ENCODE results near the gene NR3C1.
A peak's percentile ranks its signal among the peaks of the same experiment; 100 is the strongest.

Gene NR3C1

GRCh38 chr5:143426437-143426991 is 23.0 kb upstream of the NR3C1 start:
- no peak for DNase-seq (ENCODE audit: low spot score)

- DNase-seq (ENCODE audit: low spot score): no peak
Observed at GRCh38 chr5:143425835-143426234, 22.3 kb upstream of the NR3C1 start.

- DNase-seq (ENCODE audit: low spot score): no peak
Observed at GRCh38 chr5:143418140-143418866, 14.8 kb upstream of the NR3C1 start.

DNA sequence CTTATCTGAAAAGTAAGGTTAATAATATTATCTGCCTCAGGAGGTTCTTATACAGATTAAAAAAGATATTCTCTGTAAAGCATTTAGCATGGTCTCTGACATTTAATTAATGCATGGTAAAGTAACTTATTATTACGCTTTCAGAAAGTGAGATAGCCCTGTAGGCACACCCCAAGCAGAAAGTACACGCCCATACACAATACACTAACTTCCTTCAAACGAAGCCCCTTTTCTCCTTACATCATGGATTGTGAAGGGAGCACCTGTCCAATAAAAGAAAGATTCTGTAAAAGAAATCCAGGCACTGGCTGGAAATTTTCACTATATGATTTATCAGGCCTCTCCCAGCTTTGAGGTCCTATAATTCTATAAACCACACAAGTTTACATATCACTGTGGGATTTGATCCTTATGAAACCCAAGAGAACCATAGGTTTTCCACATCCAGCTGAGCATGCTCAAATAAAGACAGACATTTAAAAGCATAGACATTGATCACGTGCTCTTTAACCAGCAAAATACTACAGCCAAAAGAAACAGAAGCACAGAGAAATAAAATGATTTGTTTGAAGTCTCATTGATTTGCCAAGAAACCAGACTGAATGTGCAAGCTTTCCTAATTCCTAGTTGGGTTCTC is 14.1 kb upstream of the NR3C1 start:
- no peak for DNase-seq (ENCODE audit: low spot score)

DNA sequence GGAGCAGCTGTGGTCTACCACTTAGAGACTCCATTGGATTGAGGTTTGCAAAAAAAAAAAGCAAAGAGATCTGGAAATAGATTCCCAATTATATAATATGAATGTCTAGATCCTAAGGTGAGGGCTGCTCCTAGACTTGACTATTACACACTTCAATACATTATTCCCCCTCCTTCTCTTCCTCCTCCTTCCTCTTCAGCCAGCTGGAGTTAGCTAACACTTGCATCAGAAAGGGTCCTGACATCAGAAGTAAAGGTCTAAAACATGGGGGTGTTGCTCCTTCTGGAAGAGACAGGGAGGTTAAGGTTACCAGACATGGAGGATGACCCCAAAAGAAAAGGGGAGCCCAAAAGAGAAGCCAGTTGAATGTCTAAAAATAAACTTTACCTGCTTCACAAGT is 12.9 kb upstream of the NR3C1 start:
- no peak for DNase-seq (ENCODE audit: low spot score)

DNA sequence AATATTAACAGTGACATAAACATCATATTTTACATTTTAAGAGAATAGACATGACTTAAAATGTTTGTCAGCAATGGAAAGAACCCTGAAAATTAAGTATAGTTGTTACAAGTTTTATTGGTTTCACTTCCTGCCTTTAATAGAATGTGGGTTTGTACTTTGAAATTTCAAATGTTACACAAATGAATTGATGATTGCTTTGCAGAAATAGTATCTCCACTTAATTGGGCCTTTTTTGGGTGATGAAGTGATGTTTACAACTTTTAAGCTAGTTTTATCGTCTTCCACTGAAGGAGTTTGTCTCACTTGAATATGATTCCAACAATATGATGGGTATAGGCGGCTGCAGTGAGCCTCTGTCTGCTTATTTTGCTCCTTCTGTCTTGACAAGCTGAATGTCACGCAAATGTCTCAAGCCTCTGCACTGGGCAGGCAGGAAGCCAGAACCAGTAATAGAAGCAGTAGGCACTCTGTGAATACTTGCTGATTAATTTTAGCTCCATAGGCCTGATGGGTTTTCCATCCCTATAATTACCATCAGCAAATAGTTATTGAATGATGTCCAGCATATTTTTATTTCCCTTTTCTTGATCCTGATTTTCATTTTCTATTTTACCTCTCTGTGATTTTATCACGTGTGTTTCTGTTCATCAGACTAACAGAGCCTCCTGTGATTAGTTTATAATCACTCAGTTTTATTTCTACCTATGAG is 10.6 kb upstream of the NR3C1 start:
- no peak for DNase-seq (ENCODE audit: low spot score)

DNA sequence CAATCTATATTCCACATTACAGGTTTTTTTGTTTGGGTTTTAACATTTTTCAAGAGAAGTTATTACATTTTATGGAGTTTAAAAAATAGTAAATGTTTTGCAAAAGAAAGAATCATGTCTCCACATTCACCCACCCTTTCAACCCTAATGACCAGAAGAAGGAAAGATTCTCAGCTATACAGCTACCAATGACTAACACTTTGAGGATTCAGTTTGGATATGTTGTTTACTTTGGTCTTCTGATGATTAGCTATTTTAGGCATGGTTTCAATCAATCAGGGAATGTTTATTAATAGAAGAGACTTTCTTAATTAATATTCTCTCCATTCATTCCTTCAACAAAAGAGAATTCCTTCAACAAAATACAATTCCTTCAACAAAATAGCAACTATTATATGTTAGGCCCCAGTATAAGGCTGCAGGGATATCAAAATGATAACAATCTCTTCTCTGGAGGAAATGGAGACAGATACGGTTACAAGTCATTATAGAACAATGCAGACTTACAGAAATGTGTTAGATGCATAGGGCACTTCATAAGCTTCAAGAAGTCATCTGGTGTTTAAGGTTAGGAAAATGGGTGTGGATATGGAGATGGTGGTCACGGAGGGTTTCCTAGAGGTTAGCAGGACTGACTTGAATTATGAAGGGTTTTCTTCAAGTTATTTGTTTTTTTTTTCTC is 9.3 kb upstream of the NR3C1 start:
- no peak for DNase-seq (ENCODE audit: low spot score)

GRCh38 chr5:143409926-143410325 is 6.4 kb upstream of the NR3C1 start:
- DNase-seq (ENCODE audit: low spot score): peak; percentile 21

DNA sequence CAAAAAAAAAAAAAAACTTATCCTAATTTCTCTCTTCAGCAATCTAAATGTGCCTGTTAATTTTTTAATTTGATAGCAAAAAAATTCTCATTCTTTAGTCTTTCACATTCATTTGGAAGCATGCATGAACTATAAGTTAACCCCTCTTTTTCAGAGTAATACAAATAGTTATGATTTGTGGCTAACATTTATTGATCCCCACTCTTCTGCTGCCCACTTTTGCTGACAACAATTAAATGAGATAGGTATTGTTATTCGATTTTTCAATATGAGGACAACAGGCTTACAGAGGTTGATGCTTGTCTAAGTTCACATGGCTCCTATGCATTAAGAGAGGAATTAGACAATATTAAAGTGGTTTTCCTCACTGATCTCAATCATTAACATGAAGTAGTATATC is 2.9 kb upstream of the NR3C1 start:
- no peak for DNase-seq (ENCODE audit: low spot score)

DNA sequence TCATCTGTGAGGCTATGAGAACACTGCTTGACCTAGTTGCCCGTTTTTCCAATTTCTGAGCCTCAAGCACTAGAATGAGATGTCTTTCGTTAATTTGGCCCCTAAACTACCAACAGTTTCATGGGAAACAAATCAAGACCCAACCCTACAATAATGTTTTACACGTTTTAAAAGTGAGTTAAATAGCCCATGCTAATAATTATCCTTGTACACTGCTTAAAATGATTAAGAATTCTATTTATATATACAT is 2.3 kb upstream of the NR3C1 start:
- no peak for DNase-seq (ENCODE audit: low spot score)

GRCh38 chr5:143405063-143405848 is 1.8 kb upstream of the NR3C1 start:
- peak; percentile 92 for DNase-seq (ENCODE audit: low spot score)

GRCh38 chr5:143404416-143405062 is 1.1 kb upstream of the NR3C1 start:
- peak; percentile 75 for DNase-seq (ENCODE audit: low spot score)

DNA sequence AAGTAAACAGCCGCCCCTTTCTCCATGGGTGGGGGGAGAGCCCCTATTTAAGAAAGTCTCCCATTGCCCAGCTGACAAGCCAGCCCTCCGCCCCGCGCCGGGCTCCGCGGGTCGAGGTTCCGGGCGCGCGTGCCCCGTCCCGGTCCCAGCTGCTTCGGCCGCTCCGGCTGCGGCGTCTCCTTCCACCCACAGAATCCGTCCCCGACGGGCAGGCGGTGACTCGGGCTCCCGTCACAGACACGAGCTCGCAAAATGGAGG is 223 bp downstream of the NR3C1 start:
- no peak for DNase-seq (ENCODE audit: low spot score)

DNA sequence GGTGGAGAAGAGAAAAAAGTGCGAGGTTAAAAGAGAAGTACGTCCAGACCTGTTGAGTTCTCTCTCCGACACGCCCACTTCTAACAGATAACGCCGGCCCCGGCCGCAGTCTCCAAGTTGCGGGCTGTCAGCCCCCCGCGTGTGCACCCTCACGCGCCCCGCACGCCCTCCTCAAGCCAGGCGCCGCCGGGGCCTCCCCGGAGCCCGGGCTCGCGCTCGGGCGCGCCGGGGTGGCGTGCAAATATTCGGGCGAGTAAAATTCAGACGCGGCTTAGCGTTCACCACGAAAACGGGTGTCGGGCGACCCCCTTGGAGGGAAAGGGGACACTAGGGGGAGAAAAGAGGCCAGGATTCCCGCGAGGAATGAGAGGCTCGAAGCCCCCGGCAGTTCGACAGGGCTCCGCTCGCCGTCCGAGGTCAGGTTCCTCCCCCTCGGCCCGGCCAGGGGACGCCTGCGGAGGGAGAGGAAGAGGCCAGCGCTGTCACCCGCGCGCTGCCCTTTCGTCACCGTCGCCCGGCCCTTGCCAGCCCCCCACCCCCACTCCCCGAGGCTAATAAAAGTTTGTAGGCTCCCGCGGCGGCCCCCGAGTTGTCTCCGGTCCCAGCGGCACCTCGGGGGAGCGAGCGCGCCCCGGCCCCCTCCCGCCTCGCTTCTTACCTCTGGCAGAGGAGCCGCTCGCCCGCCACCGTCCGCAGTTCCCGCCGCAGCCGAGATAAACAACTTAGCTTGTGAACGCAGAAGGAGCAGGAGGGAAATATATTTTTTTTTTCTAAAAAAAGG is 743 bp downstream of the NR3C1 start:
- DNase-seq (ENCODE audit: low spot score): peak; percentile 41

DNA sequence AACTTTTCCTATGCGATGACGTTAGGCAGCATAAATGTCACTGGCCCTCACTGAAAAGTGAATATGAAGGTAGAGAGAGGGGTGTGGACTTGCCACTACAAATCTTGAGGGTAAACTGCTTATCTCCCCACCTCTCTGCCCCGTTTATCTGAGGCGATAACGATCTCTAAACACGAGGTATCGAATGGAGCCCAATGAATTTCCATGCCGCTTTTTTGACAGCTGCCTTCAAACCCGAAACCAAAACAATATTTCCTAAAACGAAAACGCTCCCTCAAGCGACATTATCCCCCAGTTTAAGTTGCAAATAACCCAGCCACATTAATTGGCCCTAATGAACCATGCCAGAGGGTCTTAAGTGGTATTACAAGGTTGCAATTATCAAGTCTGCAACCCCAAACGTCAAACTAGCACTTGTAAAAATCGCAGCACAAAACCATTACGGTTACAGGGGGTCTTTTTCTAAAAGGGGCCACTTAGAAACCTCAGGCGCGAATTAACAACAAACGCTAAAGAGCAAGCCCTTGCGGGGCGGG is 1.4 kb downstream of the NR3C1 start:
- DNase-seq (ENCODE audit: low spot score): peak; percentile 39

DNA sequence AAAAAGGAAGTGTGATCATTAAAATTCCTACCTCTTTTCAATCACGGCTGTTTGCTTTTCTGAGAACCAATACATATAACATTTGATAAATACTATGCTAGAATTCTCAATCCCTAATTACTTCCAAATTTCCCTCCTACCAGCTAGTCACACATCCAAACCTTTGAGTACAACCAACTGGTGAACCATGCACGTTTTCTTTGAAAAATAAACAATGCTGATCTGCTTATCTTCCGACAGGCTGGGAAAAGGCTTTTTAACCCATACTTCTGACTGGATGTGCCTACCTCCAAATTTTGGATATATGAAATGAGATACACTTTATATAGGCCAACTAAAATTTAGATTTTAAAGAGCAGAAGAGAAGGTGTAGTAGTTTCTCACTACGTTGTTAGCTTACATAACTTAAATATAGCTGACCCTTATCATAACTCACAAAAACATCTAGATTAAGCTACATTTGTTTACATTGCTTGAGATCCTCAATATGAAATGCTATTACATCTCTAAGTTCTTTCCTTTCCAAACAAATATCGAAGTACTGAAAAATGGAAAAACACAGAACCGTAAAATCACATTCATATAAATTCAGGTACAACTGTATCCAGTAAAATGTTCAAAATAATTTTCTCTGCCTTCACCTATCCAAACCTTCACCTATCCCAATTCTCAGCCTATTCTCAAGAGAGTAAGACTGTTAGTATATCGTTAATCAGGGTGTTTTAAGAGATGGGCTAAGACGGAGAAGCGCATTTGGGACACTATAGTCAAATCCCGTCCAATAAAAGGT is 2.1 kb downstream of the NR3C1 start:
- DNase-seq (ENCODE audit: low spot score): no peak

DNA sequence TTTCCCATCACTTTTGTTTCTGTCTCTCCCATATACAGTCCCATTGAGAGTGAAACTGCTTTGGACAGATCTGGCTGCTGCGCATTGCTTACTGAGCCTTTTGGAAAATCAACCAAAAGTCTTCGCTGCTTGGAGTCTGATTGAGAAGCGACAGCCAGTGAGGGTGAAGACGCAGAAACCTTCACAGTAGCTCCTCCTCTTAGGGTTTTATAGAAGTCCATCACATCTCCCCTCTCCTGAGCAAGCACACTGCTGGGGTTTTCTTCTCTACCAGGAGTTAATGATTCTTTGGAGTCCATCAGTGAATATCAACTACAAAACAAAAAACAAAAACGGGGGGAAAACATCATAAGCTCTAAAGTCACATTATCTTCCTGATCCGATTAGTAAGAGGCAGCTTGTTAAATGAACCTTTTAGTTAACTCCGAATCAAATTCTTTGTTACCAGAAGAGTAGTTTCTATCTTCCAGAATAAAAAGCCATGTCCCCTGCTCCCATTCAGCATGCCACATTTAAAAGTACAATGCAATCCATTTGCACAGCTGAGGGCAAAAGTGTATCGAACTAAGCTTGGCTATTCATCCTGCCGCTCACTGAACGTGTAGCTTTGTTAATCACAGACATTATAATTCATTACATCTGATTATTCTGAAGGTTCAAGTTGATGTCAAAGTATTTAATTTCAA is 2.8 kb downstream of the NR3C1 start:
- DNase-seq (ENCODE audit: low spot score): no peak

- no peak for DNase-seq (ENCODE audit: low spot score)
Observed at GRCh38 chr5:143399616-143400540, 3.6 kb downstream of the NR3C1 start.
